Stimulated activated CD4-positive, alpha-beta T cell treated with anti-CD3 and anti-CD28 coated beads, Interleukin-12 subunit alpha, Interleukin-12 subunit beta, amount 100 ng/mL, for 24 hours (primary cell): ENCODE results near the gene ZBTB49.
A peak's percentile ranks its signal among the peaks of the same experiment; 100 is the strongest.
"Not testable (repeated sequence)": the region's sequence is repeated elsewhere in the genome, so short reads cannot be mapped to it uniquely, and the experiment has no call there.

Experiments
- DNase-seq, 2 experiments: peaks; one replicate each; pipeline ENCODE4 v3.0.0-alpha.2; 2020; ENCODE audit warnings: low read depth in 2 of 2

The ZBTB49 gene, protein sequence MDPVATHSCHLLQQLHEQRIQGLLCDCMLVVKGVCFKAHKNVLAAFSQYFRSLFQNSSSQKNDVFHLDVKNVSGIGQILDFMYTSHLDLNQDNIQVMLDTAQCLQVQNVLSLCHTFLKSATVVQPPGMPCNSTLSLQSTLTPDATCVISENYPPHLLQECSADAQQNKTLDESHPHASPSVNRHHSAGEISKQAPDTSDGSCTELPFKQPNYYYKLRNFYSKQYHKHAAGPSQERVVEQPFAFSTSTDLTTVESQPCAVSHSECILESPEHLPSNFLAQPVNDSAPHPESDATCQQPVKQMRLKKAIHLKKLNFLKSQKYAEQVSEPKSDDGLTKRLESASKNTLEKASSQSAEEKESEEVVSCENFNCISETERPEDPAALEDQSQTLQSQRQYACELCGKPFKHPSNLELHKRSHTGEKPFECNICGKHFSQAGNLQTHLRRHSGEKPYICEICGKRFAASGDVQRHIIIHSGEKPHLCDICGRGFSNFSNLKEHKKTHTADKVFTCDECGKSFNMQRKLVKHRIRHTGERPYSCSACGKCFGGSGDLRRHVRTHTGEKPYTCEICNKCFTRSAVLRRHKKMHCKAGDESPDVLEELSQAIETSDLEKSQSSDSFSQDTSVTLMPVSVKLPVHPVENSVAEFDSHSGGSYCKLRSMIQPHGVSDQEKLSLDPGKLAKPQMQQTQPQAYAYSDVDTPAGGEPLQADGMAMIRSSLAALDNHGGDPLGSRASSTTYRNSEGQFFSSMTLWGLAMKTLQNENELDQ

DNA sequence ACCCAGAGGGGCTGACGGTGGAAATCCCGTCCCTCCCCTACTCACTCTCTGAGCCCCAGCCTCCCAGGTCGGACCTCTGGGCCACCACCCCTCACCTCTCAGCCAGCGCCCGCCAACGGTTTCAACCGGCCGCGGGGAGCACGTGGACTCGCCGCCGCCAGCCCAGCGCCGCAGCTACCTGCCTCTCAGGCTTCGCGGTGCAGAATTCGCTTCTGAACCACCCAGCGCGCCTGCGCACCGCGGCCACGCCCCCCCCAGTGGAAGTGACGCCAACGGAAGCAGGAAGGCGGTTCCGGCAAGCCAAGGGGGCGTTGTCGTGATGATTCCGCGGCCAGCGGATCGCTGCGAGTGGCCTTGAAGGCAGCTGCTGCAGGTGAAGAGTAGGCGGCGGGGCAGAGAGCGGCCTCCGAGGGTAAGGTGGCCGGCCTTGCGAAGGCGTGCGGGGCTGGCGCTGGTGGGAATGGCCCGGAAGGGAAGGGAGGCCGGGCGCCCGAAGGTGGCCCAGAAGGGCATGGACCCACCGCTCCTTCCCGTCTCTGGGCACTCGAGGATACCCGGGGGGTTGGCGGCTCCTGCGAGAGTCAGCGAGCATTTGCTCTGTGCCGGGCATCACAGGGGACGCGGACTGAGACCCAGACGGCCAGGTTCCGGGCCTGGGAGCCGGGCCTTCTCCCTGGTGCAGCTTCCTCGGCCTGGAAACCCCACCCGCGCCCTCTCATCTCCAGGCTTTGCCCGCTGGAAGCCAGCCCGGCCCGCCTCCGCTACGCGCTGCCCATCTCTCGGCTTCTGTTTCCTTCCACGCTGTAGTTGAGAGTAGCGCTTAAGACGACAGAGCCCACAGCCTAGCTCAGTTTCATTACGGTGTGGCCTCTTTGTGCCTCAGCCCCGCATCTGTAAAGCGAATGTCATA, at the start of gene ZBTB49, which contains the start of gene LYAR:
Gene ZBTB49, plus strand, starts transcription at position 311 of the 910 bp plus-strand sequence. CDS start 9,695 bp downstream, outside the sequence.
Gene LYAR, minus strand, starts transcription at position 214 of the 910 bp plus-strand sequence. CDS start 6,412 bp downstream, outside the sequence.
- peak; percentile 93 to 97 for DNase-seq

DNA sequence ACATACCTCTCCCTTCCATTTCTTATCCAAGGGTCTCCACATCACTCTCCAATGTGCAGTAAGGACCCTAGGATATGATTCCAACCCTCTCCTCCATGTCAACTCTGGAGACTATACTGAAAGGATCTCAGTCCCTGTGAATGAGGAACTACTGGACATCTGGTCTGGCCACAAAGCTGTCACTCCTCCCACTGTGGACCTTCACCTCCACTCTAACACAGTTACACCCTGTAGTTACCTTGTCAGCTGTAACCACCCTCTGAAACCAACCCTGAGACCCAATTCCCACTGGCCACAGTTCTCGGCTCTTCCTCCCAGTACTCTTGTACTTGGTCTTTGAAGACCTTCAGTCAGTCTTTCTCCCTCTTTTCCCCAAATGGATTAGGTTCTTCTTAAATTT, 44.9 kb upstream of the ZBTB49 start:
- DNase-seq = no peak

DNA sequence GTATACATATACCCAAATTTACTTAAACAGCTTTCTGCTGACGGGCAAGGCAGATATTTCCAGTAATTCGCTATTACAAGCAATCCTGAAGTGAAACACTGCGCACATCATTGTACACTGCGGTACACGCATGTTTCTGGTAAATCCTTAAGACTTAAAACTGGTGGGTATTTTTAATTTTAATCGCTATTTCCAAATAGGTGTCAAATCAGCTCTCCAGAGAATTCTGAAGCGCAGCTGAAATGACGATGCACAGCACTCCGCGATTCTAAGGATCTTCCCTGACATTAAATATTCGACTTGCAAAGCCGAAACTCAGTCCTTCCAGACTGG, 42.4 kb upstream of the ZBTB49 start:
- no peak for DNase-seq

DNA sequence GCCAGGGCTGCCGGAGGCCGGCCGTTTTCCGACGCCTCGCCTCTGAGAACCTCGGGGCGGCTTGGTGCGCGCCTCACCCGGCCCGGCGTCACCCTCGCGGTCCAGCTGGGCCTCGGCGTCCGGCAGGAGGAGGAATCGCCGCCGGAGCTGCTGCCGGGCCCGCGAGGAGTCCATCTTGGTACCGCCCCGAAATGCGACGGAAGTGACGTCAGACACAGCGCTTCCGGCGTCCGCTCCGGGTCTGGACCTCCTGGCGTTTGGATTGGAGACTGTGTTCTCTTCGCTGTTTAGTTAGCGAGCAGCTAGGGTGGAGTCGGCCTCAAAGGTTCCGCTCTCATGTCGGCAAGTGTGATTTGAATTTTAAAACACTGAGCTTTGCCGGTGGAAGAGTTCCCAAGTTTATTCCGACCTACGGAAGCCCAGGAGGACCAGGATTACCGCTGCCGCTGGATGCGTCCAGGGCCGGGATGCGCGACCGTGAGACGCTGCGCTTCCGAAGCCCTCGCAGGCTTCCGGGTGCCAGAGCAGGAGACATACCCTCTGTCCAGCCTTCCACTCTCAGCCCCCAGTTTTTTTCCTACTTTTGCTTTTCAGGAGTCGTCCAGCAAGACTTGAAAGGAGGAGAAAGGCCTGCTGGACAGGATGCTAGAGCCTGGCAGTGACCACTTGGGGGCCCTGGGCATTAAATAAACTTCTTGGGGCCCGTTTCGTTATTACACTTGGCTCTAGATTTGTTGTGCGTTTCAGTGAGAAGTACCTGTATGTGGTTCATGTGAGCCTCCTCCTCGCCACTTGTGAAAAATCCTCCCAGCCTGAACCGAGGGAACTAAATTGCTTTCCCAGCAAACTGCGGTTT, 41.8 kb upstream of the ZBTB49 start, which contains the start of gene TMEM128:
Gene TMEM128, minus strand, starts transcription at position 195 of the 856 bp plus-strand sequence. Its CDS starts 21 bp downstream, at position 174.
- peak; percentile 88 to 89 for DNase-seq

DNA sequence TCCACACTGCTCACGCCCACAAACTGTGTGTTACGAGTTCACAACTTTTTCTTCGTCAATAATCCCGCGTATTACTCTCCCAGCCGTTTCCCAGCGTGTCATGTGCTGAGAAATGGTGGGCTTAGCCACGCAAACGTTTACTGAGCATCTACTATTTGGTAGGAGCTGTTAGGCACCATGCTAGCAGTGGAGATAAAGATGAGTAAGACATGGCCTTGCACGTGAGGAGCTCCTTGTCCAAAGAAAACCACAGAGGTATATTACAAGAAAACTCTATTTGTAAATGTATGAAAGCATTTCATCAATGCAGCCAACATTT, 41.2 kb upstream of the ZBTB49 start:
- DNase-seq = no peak

DNA sequence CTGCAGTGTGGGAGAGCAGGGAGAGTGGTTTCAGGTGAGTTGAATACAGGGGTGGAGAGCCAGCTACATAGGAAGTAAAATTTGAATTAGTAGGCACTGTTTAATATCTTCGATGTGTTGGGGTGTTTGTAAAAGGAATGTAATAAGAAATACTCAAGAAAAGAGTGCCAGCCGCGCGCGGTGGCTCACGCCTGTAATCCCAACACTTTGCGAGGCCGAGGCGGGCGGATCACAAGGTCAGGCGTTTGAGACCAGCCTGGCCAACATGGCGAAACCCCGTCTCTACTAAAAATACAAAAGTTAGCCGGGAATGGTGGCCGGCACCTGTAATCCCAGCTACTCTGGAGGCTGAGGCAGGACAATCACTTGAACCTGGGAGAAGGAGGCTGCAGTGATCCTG, 40.7 kb upstream of the ZBTB49 start:
- DNase-seq = not testable (repeated sequence)

DNA sequence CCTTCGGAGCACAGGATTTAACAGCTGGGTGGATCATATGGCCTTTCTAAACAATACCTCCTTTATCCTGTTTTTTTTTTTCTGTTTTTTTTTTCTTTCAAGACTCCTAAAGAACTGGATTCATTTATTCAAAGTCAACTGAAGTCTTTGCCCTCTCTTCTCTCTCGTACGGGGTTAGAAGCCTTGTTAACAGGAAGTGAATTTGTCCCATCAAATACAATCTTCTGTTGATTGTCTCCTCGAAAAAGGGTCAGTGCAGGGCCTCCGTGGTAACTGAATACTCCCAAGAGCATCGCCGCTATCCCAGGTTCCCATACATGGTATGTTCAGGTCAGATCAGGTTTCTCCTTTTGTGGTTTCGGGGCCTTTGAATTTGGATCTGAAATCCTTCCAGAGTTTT, 40.2 kb upstream of the ZBTB49 start:
- no peak for DNase-seq

DNA sequence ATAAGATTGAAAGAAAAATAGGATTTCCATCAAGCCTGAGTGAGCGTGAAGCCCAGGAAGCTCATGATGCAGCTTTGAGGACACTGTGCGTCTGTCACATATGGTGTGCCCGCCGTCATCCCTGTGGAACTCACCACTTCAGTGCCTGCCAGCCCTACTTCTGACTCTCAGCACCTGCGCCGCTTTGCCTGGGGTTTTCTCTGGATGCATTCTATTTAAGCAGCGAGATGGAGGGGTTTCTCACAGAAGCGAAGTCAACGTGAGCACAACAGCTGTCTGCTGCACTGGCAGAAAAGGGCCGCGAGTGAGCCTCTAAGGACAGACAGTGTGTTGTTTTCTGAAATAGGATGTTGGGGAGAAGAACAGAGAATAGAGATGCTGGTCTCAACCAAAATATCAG, 35.9 kb upstream of the ZBTB49 start:
- no peak for DNase-seq

DNA sequence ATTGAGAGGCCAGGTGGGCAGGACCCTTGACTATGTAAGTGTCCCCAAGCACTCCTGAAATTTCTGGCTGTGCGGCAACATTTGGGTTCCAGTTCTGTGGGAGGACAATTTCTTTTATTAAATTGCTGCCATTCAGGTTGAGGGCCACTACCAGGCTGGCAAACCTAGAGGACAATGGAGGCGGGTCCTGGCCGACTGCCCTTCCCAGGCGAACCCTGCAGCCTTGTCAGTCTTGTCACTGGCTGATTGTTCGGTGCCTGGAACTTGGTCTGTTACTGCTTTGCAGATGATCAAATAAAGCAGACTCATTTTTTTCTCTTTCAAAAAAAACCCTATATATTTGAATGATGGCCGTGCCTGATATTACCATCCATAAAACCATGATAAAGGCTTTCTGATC, 35.4 kb upstream of the ZBTB49 start:
- DNase-seq = no peak

DNA sequence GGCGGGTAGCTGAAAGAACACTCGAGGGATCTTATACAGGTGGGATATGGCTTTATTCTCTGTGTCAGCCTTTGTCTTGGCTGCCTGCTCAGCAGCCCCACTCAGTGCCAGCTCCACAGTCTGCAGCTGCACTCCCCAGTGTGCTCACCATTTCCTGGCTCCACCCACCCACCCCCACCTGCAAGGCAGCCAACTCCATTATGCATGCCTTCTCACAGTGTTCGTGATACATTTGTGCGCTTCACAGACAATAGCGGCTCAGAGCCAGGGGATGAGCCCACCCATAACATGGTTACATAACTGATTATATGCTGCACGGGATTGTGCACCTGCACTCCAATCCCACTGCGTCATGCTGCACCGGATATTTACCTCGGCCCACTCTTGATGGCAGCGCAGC, 33.3 kb upstream of the ZBTB49 start:
- no peak for DNase-seq

DNA sequence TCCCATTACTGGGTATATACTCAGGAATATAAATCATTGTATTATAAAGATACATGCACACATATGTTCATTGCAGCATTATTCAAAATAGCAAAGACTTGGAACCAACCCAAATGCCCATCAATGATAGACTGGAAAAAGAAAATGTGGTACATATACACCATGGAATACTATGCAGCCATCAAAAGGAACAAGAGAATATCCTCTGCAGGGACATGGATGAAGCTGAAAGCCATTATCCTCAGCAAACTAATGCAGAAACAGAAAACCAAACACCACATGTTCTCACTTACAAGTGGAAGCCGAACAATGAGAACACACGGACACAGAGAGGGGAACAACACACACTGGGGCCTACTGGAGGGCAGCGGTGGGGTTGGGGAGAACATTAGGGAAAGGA, 32.3 kb upstream of the ZBTB49 start:
- DNase-seq = not testable (repeated sequence)

DNA sequence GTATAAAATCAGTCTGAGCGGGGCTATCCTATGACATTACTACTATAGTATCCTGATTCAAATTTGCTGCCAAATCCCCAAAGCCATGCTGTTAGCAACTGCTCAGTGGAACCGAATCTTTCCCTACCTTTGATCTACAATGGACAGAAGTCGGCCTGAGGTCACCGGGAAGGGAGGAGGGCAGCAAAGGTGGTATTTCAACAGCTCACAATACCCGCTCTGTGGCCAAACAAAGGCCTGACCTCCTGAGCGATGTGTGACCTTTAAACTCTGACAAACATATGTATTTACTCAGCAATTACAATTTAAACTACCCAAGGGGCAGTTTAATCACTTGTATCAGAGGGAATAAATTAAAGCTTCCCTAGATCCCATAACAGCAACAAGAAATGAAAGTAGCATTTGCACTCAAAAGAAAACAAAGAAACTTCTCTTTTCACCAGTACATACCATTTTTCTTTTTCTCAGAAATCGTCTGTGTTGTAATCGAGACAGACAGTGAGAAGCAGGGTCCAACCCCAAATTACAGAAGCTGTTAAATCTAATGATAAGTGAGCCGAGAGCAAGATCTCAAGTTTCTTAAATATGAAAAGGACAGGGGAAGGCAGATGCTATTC, 30.5 kb upstream of the ZBTB49 start:
- DNase-seq = no peak

DNA sequence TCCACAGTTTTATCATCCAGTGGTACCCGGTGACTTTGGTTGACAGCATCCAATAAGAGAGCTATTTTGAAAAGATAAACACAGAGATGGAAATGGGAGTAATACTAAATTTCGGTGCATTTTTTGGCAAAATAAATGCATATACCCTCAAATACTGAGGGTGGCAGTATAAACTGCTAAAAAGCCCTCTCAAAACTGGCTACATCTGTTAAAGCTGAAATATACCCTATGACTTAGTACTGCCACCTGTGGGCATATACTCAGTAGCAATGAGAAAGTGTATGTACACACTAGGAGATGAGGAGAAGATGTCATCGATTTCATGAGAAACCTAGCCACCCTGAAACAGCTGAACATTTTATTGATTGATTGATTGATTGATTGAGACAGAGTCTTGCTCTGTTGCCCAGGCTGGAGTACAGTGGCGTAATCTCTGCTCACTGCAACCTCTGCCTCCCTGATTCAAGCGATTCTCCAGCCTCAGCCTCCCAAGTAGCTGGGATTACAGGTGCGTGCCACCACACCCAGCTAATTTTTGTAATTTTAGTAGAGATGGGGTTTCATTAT, 29.8 kb upstream of the ZBTB49 start:
- DNase-seq = no peak

DNA sequence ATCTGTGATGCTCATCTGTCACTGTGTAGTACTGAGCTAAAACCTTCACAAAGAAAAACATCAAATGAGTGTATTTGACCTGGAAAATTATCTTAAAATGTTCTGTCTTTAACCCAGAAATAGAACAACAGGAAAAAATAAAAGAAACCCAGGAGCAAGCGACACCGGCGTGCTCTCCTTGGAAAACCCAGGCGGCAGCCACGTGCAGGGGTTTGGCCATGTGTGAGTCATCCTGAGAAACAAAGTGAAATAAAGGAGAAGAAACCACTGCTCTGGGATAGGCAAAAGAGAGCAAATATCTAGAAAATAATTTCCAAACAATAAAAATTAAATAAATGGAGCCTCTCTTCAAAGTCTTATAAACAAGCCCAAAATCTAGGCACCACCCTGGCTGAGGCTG, 22.1 kb upstream of the ZBTB49 start:
- no peak for DNase-seq

DNA sequence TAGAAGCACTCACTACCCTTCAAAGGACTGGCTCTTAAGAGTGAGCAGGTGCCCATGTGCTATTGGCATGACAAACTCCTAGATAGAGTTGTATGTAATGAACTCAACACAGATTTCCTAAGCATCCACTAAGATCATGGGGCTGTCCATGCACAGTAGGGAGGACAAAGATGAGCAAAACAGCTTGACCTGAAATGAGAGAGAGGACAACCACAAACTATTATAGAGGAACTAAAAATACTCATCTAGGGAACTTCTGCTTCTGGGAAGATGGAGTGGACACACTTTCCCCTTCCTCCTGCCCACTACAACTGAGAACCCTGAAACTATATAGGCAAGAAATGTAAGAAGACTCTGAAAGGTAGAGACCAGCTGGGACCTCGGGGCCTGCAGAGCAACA, 21.3 kb upstream of the ZBTB49 start:
- DNase-seq = no peak

DNA sequence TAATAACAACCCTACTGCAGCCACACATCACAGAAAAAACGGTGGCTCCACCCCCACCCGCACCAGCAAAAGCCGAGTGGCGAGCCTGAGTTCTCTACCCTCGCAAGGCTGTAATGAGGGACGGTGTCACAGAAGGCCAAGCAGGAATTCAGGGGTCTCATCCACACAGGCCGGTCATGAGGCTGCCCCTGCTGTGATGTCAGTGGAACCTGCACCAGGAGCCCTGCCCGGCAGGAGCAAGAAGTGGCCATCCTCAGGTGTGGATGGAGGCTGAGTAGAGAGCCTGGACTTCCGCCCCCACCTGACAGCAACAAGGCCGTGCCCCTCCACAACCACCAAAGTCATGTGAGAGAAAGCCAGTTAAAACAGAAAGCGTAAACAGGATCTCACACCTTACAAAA, 20.7 kb upstream of the ZBTB49 start:
- DNase-seq = no peak

DNA sequence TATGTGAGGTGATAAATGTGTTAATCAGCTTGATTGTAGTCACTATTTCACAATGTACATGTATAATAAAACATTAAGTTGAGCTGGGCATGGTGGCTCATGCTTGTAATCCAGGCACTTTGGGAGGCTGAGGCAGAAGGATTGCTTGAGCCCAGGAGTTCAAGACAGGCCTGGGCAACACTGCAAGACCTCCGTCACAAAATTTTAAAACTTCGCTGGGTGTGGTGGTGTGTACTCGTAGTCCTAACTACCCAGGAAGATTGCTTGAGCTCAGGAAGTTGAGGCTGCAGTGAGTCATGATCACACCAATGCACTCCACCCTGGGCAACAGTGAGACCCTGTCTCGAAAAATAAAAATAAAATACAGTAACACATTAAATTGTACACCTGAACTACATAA, 20.2 kb upstream of the ZBTB49 start:
- DNase-seq = no peak

DNA sequence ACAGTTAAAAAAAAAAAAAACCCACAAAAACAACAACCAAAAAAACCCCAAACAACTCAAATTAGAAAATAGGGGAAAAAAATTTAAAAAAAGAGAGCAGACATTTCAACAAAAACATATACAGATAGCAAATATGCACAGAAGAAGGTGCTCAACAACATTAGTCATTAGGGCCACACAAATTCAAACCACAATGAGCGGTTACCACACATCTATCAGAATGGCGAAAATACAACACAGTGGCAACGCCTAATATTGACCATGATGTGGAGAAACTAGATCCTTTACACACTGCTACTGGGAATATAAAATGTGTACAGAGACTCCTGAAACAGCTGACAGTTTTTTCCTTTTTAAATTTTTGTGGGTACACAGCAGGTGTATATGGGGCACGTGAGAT, 19.5 kb upstream of the ZBTB49 start:
- DNase-seq = no peak

DNA sequence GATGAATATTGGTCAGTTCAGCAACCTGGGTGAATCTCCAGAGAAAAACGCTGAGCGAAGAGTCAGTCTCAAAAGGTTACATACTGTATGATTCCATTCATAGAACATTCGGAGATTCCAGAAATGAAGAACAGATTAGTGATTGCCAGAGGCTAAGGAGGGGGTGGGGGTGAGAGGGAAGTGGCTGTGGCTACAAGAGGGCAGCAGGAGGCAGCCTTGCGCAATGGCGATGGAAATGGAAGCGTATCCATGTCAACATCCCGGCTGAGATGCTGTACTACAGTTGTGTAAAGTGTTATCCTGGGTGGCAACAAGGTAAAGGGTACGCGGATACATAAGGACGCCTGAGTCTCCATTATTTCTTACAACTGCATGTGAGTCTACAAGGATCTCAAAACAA, 18.1 kb upstream of the ZBTB49 start:
- no peak for DNase-seq

DNA sequence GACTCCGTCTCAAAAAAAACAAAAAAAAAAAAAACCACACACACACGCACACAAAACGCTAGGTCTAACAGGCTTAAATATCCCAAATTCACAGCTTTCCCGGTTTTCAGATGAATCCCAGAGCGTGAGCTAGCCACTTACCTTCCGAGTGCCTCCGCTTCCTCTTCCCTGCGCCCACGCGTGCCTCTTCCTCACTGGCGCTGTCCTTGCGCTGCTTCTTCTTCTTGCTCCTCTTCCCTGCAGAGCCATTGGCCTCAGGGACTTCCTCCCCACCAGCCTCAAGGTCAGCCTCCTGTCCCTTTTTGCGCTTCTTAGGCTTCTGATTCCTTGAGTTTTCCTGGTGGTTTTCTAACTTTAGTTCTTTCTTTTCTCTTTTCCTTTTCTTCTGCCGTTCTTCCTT, 15.8 kb upstream of the ZBTB49 start:
- DNase-seq = no peak
